GM18867 (cell line): Measurements from ENCODE around the gene KDM8.
A peak's percentile ranks its signal among the peaks of the same experiment; 100 is the strongest.

Source experiments
- ATAC-seq: cut with Tn5 transposase; IDR thresholded peaks from one replicate; pipeline ENCODE4 v1.9.1; 2021; ENCODE audit warnings: mild to moderate bottlenecking, moderate library complexity; ENCODE audit not compliant: unreplicated experiment

KDM8 gene

GRCh38 chr16:27264151-27264550 lies 60.8 kb downstream of the KDM8 start:
- ATAC-seq: no peak

GRCh38 chr16:27265982-27266381 lies 62.7 kb downstream of the KDM8 start:
- ATAC-seq: no peak

GRCh38 chr16:27267037-27267677 lies 63.8 kb downstream of the KDM8 start:
- peak; percentile 31 for ATAC-seq

- peak; percentile 93 for ATAC-seq
These were observed 65.3 kb downstream of the KDM8 start, which contains the start of gene NSMCE1 for GRCh38 chr16:27268376-27269299. Gene NSMCE1, minus strand, starts transcription at chr16:27268772. Its CDS starts 11,202 bp downstream, at chr16:27257570.

DNA sequence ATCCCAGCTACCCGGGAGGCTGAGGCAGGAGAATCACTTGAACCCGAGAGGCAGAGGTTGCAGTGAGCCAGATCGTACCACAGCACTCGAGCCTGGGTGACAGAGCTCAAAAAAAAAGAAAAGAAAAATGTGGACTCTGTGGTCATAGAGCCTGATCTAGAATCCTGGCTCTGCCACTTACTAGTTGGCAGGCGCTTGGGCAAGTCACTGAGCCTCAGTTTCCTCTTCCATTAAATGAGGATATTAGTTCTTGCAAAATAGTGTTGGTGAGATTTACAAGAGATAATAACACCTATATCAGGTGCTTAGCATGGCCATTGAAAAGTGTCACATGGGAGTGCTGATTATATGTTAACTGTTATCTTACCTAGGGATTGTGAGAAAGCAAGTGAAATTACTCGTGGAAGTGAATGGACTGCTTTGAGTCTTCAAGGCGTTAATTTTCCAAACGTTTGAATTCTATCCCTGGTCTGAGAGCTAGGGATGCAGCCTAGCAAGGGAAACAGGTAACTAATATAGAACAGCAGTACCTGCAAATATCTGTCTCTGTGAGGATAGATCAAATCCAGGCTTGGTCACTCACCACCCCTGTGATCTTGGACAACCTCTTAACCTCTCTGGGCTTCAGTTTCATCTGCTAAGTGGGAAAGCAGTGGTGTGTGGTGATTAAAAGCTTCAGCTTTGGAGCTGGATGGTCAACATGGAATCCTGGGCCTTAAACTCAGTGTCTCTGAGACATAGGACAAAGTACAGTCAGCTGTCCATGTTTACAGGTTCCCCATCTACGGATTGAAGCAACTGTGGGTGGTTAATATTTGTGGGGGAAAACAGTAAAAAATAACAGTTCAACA lies 66.2 kb downstream of the KDM8 start:
- ATAC-seq: no peak

DNA sequence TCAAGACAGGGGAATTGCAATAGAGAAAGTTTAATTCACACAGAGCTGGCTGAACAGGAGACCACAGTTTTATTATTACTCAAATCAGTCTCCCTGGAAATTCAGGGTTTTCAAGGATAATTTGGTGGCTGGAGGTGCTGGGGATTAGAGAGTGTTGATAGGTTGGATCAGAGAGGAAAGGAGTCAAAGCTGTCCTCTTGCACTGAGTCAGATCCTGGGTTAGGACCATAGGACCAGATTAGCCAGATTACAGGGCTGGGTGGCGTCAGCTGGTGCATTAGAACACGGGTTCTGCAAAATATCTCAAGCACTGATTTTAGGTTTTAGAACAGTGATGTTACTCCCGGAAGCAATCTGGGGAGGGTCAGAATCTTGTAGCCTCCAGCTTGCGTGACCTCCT lies 67.0 kb downstream of the KDM8 start:
- no peak for ATAC-seq
